ENCODE results near the gene PIK3CB. TPM values are rescaled to one million over a fixed set of nuclear protein-coding genes. Genes with fewer than 3 reads are reported as not detected.
"Not testable (repeated sequence)": the region's sequence is repeated elsewhere in the genome, so short reads cannot be mapped to it uniquely, and the experiment has no call there.

Gene PIK3CB
- total RNA-seq, 1 experiment from 2014 or later, result 35.6 TPM

DNA sequence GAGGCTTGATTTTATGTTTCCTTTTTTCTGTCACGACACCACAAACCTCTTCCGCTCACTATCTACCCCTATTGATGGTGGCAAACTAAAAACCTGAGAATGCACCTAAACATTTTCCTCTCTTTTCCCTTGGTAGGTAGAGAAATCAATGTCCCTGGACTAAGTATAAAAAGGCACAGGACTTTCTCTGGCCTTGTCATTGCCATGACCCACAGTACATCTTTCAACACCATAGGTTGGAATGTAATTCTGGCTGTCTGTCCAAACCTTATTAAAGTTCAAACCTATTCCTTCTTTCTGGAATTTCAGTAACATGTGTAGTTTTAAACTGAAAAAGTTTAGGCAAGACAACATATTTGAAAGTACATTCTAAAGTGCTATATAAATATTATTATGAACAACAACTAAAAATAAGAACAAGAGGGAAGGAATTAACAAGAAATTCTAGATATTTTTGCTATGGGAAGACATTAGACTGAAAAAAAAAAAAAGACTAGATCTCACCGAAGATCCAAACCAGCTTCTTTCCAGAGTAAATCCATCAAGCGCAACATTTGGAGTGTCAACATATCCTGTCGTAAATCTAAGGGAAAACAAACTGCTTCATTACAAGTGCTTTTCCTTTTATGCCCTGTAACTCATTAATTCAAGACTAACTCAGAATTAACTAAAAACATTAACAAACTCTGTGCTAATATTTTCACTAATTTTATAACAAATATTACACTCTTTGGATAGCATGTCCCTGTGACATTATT lies 153.1 kb downstream of the PIK3CB start:
- H2BK15ac ChIP-seq (ENCODE audit: low read depth, low read length), result no peak overlapping the region
- no peak overlapping the region for H3K14ac ChIP-seq (ENCODE audit: insufficient read depth, low read length)
- TF ChIP-seq, protein P1, sequence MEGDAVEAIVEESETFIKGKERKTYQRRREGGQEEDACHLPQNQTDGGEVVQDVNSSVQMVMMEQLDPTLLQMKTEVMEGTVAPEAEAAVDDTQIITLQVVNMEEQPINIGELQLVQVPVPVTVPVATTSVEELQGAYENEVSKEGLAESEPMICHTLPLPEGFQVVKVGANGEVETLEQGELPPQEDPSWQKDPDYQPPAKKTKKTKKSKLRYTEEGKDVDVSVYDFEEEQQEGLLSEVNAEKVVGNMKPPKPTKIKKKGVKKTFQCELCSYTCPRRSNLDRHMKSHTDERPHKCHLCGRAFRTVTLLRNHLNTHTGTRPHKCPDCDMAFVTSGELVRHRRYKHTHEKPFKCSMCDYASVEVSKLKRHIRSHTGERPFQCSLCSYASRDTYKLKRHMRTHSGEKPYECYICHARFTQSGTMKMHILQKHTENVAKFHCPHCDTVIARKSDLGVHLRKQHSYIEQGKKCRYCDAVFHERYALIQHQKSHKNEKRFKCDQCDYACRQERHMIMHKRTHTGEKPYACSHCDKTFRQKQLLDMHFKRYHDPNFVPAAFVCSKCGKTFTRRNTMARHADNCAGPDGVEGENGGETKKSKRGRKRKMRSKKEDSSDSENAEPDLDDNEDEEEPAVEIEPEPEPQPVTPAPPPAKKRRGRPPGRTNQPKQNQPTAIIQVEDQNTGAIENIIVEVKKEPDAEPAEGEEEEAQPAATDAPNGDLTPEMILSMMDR (conservative IDR thresholded peaks at IDR 0.05), result no peak
- Mint-ChIP-seq H3K4me3 (no peak overlapping the region), H3K4me1 (no peaks in the 10 kb centered on the region), H3K27me3 (ENCODE audit: low read depth) (no peaks in the 10 kb centered on the region), H3K36me3 (ENCODE audit: insufficient read depth in 1 of 3, low read depth in 3 of 3) (peaks cover 10 to 36% (median 33%) of the 10 kb centered on the region in 3 experiments; a peak in 6 of 7 replicates), H3K27ac (peak overlapping the region in 1 of 3 experiments; percentile 50; a peak in 1 of 7 replicates), H3K9me3 (peaks cover 0 to 2% of the 10 kb centered on the region in 2 experiments; a peak in 1 of 5 replicates)
- H3K79me1 ChIP-seq (ENCODE audit: insufficient read depth, low read depth, low read length, poor library complexity, severe bottlenecking), result no peaks in the 10 kb centered on the region
- no peak overlapping the region for H3K27ac ChIP-seq (ENCODE audit: insufficient read length, low read depth, low read length)
- DNase-seq, result no peak
- no peak overlapping the region for H3K18ac ChIP-seq (ENCODE audit: insufficient read length, low read depth, low read length)
- H2AFZ ChIP-seq (ENCODE audit: low read length), result no peak overlapping the region
- no peak overlapping the region for H2AK5ac ChIP-seq (ENCODE audit: insufficient read length, low read length)
- H3K56ac ChIP-seq (ENCODE audit: insufficient read length, low read depth, low read length), result no peak overlapping the region
- no peak overlapping the region for H4K8ac ChIP-seq (replicated peaks; ENCODE audit: insufficient read length, low read depth, low read length)
- no peak overlapping the region for H3K23ac ChIP-seq (ENCODE audit: insufficient read length, low read depth, low read length)
- no peaks in the 10 kb centered on the region for H4K20me1 ChIP-seq (ENCODE audit: control insufficient read depth, insufficient read depth, insufficient read length)
- H4K5ac ChIP-seq (ENCODE audit: insufficient read length, low read depth, low read length), result no peak overlapping the region
- H3K9ac ChIP-seq (ENCODE audit: extremely low read depth, insufficient read length, low read length), result no peak overlapping the region
- H3K27me3 ChIP-seq (ENCODE audit: insufficient read depth, low read length), result no peaks in the 10 kb centered on the region
- H3K9me3 ChIP-seq (ENCODE audit: control insufficient read depth, low read depth, low read length), result no peaks in the 10 kb centered on the region
- no peak overlapping the region for H2BK120ac ChIP-seq (ENCODE audit: low read depth, low read length, poor library complexity, severe bottlenecking)
- no peaks in the 10 kb centered on the region for H3K79me2 ChIP-seq (ENCODE audit: insufficient read depth, low read length)
- H2BK12ac ChIP-seq (ENCODE audit: insufficient read length, low read depth, low read length), result no peak overlapping the region
- no peak overlapping the region for H2BK5ac ChIP-seq (ENCODE audit: insufficient read length, low read length)
- H4K91ac ChIP-seq (ENCODE audit: insufficient read length, low read depth, low read length), result no peak overlapping the region
- H3K23me2 ChIP-seq (ENCODE audit: insufficient read length, low read depth, low read length, poor library complexity, severe bottlenecking), result no peaks in the 10 kb centered on the region
- no peaks in the 10 kb centered on the region for H3K4me1 ChIP-seq (ENCODE audit: insufficient read depth, low read length)
- WGBS (ENCODE audit: extremely low coverage, insufficient read length, low lambda C conversion rate), result no CpG with 5 or more reads among the region's 5 CpGs
- H3T11ph ChIP-seq (ENCODE audit: low read length), result no peak overlapping the region
- no peak overlapping the region for H3K4ac ChIP-seq (ENCODE audit: low read depth, low read length)
- H3K4me2 ChIP-seq (ENCODE audit: insufficient read depth, insufficient read length, low read length), result no peak overlapping the region
- no peak overlapping the region for H2BK20ac ChIP-seq (ENCODE audit: low read depth, low read length, poor library complexity, severe bottlenecking)

DNA sequence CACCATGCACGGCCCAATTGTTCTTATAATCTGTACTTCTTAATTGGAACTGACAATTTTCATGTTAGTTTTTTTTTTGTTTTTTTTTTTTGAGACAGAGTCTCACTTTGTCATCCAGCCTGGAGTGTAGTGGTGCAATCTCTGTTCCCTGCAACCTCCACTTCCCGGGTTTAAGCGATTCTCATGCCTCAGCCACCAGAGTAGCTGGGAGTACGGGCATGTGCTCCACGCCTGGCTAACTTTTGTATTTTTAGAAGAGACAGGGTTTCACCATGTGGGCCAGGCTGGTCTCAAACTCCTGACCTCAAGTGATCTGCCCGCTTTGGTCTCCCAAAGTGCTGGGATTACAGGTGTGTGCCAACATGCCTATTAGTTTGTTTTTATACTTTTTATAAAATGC lies 153.8 kb downstream of the PIK3CB start:
- not testable (repeated sequence) for H3K4me1 ChIP-seq (ENCODE audit: insufficient read depth, low read length); H3K27me3 ChIP-seq (ENCODE audit: insufficient read depth, low read length); H3K9me3 Mint-ChIP-seq; H3K4me2 ChIP-seq (ENCODE audit: insufficient read depth, insufficient read length, low read length); H4K5ac ChIP-seq (ENCODE audit: insufficient read length, low read depth, low read length); H4K91ac ChIP-seq (ENCODE audit: insufficient read length, low read depth, low read length); H3K79me2 ChIP-seq (ENCODE audit: insufficient read depth, low read length); H4K8ac ChIP-seq (replicated peaks; ENCODE audit: insufficient read length, low read depth, low read length); H3K4me3 Mint-ChIP-seq; H3K18ac ChIP-seq (ENCODE audit: insufficient read length, low read depth, low read length); H2BK5ac ChIP-seq (ENCODE audit: insufficient read length, low read length); H4K20me1 ChIP-seq (ENCODE audit: control insufficient read depth, insufficient read depth, insufficient read length); H3K4me1 Mint-ChIP-seq; H2BK20ac ChIP-seq (ENCODE audit: low read depth, low read length, poor library complexity, severe bottlenecking); H3K9me3 ChIP-seq (ENCODE audit: control insufficient read depth, low read depth, low read length); H2BK120ac ChIP-seq (ENCODE audit: low read depth, low read length, poor library complexity, severe bottlenecking); H3K79me1 ChIP-seq (ENCODE audit: insufficient read depth, low read depth, low read length, poor library complexity, severe bottlenecking); H3K9ac ChIP-seq (ENCODE audit: extremely low read depth, insufficient read length, low read length); H3K14ac ChIP-seq (ENCODE audit: insufficient read depth, low read length); H2BK12ac ChIP-seq (ENCODE audit: insufficient read length, low read depth, low read length); H2AFZ ChIP-seq (ENCODE audit: low read length); H3K4ac ChIP-seq (ENCODE audit: low read depth, low read length); H2AK5ac ChIP-seq (ENCODE audit: insufficient read length, low read length); H3K23me2 ChIP-seq (ENCODE audit: insufficient read length, low read depth, low read length, poor library complexity, severe bottlenecking); H3T11ph ChIP-seq (ENCODE audit: low read length); H3K23ac ChIP-seq (ENCODE audit: insufficient read length, low read depth, low read length); H3K27me3 Mint-ChIP-seq (ENCODE audit: low read depth); H3K56ac ChIP-seq (ENCODE audit: insufficient read length, low read depth, low read length); DNase-seq; H3K27ac ChIP-seq (ENCODE audit: insufficient read length, low read depth, low read length); H2BK15ac ChIP-seq (ENCODE audit: low read depth, low read length)
- 0 out of 7 replicates have a peak overlapping the region, but pooled peaks of 1 of the 3 experiments have one; percentile 50 for H3K27ac Mint-ChIP-seq
- H3K36me3 Mint-ChIP-seq (ENCODE audit: insufficient read depth in 1 of 3, low read depth in 3 of 3), result peaks cover 15 to 37% (median 34%) of the 10 kb centered on the region in 3 experiments; a peak in 6 of 7 replicates
- no CpG with 5 or more reads among the region's 6 CpGs for WGBS (ENCODE audit: extremely low coverage, insufficient read length, low lambda C conversion rate)
